LHCN-M2 (cell line): Measurements from ENCODE around the gene C19orf33. TPM values are rescaled to one million over a fixed set of nuclear protein-coding genes. Genes with fewer than 3 reads are reported as not detected.

Experiments used
- DNase-seq: peaks from one replicate; pipeline ENCODE4 v3.0.0-alpha.2; 2012; ENCODE audit warnings: low read depth
- total RNA-seq: library from RNA; depleted of rRNA; stranded (reverse); fragments of >200 nt; gene quantifications from 2 replicates; pipeline ENCODE4 v1.2.3, GENCODE V29; 2014

Gene C19orf33
- total RNA-seq, 1 experiment from 2014 or later, result not detected

DNA sequence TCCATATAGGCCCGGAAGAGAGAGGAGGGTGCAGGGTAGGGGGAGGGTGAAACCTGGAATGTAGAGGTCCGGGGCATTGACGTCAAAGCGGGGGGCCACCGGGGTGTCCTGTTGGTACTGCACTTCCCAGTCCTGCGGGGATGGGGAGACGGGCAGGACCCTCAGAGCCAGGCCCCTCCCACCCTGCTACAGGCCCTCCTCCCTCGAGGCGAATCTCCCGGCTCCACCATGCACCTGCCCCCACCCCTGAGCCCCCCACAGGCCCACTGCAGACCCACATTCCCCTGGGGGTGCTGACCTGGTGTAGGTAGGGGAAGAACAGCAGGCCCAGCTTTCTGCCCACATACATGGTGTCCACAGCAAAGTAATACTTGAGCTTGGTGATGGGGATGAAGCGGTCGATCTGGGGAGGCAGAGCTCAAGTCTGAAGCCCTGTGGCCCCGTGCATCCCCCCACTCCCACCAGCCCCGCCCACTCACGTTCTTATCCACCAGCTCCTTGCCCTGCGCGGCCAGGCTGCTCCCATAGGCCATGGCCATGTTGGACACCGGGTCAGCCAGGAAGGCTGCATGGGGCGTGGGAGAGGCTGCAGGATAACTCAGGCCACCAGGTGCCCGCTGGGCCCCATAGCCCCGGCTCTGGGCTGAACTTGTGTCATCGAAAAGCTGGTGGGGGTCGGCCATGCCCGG, 5.0 kb downstream of the C19orf33 start:
- DNase-seq, result no peak

DNA sequence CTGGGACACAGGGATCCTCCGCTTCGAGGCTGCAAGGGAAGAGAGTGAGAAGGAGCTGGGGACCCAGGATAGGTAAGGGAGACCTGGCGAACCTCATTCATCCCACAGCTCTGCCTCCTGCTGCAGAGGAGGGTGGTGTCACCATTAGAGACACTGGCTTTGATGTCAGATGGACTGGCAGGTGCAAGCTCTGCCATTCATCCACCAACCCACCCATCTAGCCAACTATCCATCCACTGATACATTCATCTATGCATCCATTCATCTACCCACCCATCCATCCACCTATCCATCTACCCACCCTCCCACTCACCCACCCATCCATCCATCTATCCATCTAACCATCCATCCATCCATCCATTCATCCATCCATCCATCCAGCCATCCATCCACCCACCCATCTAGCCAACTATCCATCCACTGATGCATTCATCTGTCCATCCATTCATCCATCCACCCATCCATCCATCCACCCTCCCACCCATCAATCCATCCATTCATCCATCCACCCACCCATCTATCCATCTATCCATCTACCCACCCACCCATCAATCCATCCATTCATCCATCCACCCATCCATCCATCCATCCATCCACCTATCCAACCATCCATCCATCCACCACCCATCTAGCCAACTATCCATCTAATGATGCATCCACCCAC, 5.7 kb downstream of the C19orf33 start:
- no peak for DNase-seq

DNA sequence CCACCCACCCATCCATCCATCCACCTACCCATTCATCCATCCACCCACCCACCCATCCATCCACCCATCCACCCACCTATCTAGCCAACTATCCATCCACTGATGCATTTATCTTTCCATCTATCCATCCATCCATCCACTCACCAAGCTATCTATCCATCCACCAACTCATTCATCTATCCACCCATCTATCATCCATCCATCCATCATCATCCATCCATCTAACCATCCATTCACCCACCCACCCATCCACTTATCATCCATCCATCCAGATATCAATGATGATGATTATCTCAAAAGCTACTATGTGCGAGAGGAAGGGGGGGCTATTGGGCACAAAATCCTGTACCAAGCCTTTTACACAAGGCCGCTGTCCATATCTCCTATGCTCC, 6.2 kb downstream of the C19orf33 start:
- DNase-seq, result no peak

DNA sequence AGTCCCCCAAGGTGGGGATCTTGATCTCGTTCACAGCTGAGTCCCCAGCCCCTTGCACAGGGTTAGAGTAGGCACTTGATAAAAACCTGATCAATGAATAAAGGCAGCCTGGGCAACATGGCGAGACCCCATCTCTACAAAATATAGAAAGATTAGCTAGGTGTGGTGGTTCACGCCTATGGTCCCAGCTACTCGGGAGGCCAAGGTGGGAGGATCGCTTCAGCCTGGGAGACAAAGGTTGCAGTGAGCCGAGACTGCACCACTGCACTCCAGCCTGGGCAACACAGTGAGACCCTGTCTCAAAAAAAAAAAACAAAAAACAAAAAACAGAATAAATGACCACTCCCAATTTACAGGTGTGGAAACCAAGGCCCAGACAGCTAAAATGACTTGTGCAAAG, 6.9 kb downstream of the C19orf33 start:
- no peak for DNase-seq

DNA sequence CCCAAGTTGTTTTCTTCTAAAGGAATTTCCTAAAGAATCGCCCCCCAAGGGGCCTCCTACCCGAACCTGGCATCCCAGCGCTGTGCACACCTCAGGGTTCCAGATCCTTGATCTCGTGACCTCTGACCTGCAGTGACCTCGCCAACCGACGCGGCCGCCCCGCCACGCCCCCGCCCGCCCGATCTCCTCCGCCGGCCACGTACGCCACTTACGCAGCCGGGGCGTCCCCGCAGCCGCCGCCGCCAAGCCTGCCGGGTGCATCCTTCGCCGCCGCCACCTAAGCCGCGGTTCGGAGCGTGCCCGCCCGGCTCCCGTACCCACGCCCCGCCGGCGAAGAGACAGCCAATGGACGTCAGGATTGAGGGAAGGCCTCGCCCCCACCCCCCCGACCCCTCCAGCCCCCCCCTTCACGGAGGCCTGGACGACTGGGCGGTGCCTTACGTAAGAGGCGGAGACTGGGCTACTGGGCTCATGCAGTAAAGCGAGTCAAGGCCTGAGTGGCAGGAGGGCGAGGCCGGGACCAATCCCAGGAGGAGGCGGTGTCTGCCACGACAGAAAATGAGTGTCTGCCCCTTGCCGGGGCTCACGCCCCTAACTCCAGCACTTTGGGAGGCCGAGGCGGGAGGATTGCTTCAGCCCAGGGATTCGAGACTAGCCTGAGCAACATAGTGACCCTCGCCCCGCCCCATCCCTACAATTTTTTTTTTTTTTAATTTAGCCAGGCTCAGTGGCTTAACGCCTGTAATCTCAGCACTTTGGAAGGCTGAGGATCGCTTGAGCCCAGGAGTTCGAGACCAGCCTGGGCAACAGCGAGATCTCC, 11.8 kb downstream of the C19orf33 start, which contains the start of gene YIF1B:
YIF1B (minus strand) TSS at position 291 of the 820 bp plus-strand sequence; CDS start at position 261, 30 bp downstream.
- DNase-seq, result peak; percentile 96

DNA sequence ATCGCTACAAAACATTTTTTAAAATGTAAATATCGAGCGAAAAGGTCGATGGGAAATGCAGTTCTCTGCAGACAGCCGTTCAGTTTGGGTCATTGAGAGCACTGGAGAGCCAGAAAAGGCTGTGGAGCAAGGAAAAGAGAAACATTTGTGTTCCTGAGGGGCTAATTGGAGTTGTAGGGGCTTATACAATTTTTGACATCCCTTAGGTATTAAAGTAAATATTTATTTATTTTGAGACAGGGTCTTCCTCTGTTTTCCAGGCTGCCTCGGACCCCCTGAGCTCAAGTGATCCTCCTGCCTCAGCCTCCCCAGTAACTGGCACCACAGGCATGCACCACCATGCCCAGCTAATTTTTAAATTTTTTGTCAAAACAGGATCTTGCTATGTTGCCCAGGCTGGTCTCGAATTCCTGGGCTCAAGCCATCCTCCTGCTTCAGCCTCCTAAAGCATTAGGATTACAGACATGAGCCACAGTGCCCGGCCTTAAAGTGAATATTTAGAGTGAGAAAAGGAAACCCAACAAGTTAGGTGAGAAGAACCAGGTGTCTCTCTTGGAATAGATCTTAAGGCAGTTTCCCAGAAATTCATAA, 12.5 kb downstream of the C19orf33 start:
- no peak for DNase-seq

DNA sequence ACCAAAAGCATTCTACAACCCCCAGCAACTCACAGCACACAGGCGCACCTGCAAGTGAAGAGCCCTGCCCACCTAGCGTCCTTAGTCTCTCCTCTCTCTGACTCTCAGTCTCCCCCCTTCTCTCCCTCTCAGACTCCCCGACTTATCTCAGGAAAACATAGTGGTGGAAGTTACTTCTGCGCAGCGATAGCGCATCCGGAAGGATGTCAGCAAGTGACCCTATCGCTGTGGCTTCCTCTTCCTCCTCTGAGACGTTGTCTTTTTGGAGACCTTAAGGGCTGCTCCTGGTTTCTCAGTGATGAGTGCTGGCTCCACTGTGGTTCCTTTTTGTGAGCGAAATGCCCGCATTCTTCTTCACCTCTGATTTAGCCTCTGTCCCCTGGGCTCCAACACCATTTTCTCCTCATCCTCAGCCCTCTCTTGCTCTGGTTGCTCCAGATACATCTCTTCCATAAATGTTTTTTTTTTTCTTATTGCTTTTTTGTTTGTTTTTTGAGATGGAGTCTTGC, 13.1 kb downstream of the C19orf33 start:
- DNase-seq, result no peak

DNA sequence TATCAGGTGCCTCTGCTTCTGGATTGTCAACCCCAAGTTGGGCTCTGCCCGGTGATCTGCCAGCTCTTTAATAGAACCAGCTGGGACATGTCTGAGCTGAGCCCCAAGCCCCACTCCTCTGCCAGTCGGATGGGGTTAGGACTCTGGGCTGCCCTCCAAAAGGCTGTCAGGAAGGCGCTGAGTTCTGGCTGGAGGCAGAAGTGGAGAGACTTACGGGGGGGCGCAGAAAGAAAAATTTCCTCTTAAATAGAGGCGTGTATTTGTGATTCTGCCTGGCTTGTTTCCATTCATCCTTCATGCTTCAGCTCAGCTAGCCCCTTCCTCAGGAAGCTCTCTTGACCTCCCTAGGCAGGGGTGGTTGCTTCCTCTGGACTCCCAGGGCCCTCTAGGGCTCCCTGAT, 14.6 kb downstream of the C19orf33 start:
- no peak for DNase-seq

DNA sequence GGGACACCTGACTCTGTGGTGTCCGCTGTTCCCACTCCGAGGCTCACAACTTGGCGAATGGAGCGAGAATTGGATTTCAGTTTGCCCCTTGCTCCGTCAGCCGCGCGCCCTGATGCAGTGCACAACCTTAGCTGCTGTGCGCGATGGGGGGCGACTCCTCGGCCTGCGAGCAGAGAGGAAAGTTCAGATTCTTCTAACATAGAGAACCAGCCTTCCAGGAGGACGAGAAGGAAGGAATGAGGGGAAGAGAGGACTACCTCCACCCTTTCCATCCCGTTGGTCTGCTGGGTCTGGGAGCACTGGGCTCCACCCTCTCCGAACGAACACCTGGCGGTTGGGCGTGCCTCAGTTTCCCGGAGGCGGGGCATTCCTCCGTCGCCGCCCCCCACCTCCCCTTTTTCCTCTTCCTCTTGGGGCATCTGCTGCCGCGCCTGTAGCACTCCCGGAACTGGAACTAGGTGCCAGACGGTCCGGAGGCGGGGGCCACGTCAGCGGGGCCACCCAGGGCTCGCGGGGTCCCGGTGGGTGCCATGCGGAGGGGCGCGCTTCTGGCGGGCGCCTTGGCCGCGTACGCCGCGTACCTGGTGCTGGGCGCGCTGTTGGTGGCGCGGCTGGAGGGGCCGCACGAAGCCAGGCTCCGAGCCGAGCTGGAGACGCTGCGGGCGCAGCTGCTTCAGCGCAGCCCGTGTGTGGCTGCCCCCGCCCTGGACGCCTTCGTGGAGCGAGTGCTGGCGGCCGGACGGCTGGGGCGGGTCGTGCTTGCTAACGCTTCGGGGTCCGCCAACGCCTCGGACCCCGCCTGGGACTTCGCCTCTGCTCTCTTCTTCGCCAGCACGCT, 15.6 kb downstream of the C19orf33 start, which contains the start of gene KCNK6:
KCNK6 (plus strand) TSS at position 425 of the 838 bp plus-strand sequence; CDS start at position 531, 106 bp downstream.
- DNase-seq, result no peak

DNA sequence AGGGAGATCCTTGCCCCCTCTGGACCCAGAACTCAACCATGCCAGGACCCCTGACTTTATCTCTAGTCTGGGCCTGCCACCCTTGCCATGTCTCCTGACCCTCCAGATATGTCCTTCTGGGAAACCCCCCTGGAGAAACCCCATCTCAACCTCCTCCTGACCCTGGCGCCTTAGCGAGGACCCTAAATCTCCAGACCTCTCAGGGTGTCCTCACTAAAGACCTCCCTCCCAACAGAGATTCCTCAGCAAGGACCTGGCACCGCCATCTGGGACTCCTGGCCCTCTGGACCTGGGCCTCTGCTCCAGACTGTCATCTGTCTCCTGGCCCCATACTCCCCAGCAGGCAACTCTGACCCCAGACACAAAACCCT, 16.9 kb downstream of the C19orf33 start:
- DNase-seq, result no peak

DNA sequence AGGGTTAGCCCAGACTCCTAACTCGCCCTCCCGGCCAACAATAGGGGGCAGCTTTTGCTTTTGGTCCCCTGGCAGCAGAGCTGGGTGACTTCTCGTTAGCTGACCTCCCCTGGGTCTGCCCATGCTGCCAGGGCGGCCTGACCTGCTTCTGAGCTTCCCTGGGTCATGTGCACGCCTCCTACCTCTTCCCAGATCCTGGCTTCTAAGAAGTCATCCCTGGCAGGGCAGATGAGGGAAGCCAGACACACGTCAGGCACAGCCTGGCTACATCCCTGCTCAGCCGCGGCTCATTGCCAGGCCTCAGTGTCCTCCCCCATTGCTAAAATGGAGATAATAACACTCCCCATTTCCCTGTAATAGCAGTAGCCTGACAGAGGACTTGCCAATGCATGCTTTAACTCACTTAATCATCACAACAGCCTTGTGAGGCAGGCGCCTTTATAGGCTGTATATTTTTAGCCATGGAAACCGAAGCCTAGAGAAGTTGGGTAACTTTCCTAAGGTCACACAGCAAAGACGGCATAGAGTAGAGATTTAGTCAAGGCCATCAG, 17.7 kb downstream of the C19orf33 start:
- DNase-seq, result no peak

DNA sequence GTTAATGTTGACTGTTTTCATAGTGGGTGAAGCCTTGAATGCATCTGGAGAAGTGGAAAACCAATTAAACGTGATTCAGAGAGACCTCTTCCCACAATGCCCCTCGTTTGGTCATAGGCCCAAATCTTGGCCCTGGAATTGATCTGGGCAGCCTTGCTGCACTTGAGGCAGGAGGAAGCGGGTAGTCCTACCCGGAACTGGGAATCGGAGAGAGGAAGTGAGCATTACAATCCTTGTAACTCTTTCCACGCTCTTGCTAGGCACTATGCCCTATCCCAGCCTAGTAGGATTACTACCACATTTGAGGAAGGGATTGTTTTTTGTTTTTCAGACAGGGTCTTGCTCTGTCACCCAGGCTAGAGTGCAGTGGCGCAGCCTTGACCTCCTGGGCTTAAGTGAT, 19.2 kb downstream of the C19orf33 start:
- no peak for DNase-seq

DNA sequence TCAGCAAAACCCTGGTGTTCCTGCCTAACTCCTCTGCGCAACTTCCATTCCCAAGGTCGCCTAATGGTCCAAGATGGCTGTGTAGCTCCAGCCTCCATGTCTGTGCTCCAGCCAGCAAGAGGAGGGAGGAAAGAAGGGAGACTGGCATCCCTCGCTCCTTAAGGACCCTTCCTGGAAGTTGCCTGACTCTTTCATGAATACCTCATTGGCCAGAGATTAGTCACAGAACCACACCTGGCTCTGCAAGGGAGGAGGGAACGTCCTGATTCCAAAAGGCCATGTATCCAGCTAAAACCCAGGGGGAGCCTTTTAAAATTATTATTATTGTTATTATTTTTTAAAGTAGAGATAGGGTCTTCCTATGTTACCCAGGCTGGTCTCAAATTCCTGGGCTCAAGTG, 20.4 kb downstream of the C19orf33 start:
- no peak for DNase-seq

DNA sequence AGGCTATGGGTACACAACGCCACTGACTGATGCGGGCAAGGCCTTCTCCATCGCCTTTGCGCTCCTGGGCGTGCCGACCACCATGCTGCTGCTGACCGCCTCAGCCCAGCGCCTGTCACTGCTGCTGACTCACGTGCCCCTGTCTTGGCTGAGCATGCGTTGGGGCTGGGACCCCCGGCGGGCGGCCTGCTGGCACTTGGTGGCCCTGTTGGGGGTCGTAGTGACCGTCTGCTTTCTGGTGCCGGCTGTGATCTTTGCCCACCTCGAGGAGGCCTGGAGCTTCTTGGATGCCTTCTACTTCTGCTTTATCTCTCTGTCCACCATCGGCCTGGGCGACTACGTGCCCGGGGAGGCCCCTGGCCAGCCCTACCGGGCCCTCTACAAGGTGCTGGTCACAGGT, 22.5 kb downstream of the C19orf33 start:
- no peak for DNase-seq

DNA sequence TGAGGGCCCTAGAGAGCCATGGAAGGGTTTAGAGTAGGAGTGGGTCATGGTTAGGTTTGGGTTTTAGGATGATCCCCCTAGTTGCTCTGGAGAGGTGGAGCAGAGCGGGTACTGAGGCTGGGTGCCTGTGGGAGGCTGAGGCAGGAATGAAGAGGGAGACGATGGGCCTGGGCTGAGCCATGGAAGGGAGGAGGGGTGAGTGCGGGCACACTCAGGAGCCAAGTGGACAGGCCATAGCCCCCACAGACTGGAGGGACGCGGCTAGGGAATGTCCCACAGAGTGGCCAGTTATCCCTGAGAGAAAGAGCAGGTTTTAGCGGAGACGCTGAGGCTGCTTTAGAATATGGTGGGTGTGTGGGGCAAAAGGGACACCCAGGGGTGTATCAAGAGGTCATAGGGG, 25.6 kb downstream of the C19orf33 start:
- DNase-seq, result no peak

DNA sequence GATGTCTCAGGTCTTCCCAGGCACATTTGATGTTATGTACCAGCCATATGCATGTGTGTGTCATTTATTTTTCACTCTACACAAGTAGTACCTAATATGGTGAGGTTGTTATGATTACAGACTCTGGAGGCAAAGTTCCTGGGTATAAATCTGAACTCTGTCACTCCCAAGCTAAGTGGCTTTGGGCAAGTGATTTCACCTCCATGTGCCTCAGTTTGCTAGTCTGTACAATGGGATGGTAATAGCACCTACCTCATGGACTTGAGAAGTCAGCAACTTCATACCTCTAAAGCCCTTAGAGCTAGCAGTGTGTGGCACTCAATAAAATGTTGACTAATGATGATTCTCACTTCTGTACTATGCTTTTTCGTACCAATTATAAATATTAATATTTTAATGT, 27.7 kb downstream of the C19orf33 start:
- no peak for DNase-seq

DNA sequence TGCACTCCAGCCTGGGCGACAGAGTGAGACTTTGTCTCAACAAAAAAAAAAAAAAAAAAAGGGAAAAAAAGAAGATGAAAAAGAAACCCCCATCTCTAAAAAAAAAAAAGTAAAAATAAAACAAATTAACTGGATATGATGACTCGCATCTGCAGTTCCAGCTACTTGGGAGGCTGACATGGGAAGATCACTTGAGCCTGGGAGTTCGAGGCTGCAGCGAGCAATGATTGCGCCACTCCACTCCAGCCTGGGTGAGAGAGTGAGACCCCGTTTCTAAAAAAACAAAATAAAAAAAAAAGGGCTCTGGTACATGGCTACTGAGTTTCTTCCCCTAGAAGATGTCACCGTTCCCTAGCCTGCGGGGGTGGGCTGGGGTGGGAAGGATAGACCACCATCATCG, 29.2 kb downstream of the C19orf33 start:
- DNase-seq, result no peak

DNA sequence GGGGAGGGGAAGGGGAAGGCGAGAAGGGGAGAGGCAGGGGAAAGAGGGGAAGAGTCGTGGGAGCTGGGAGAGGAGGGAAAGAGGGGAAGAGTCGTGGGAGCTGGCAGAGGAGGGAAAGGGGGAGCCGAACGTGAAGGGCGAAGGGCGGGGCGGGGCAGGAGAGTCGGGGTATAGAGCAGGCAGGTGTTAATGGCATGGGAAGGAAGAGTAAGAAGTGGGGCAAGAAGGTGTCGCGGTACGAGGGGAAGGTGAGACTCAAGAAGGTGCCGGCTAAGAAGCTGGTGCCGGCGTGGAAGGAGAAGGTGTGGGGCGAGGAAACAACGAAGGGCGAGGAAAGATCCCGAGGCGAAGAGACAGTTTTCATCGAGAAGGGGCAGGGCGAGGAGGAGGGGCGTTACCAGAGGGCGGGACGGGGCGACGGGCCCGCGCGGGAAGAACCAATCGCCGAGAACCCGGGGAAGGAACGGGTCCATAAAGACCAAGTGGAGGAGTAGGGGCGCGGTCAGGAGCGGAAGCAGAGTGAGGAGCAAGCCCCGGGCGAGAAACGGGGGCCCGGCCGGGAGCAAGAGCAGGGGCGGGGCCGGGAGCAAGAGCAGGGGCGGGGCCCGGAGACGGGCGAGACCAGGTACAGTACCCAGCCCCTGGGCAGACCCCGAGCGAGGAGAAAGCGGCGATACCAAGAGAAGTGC, 32.0 kb downstream of the C19orf33 start:
- peak; percentile 92 for DNase-seq

DNA sequence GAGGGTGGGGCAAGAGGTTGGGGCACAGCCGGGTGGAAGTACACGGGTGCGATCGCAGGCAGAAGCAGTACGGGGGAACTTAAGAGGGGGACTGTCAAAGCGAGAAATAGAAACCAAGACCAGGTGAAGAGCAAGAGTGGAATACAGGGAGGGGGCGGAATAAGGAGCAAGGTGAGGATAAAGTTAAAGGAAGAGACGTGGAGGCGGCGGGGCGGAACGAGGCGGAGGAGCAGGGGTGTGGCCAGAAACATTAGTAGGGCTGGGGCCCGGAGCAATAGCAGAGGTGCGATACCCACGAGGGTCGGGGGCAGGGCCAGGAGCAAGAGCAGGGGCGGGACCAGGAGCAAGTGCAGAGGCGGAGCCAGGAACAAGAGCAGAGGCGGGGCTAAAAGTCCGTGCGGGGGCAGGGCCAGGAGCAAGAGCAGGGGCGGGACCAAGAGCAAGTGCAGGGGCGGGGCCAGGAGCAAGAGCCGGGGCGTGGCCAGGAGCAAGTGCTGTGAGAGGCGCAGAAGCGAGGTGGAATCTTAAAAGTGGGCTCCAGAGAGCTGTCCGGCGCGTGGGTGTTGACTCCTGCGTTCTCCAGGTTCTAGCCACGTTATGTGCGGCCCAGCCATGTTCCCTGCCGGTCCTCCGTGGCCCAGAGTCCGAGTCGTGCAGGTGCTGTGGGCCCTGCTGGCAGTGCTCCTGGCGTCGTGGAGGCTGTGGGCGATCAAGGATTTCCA, 32.7 kb downstream of the C19orf33 start:
- DNase-seq, result peak; percentile 76

DNA sequence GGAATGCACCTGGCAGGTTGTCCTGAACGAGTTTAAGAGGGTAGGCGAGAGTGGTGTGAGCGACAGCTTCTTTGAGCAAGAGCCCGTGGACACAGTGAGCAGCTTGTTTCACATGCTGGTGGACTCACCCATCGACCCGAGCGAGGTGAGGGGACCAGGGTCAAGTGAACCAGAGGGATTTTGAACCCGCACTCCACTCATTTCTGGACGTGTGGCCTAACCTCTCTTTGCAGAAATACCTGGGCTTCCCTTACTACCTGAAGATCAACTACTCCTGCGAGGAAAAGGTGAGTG, 33.3 kb downstream of the C19orf33 start:
- DNase-seq, result no peak
